HepG2 (cell line): ENCODE results near the gene LDLRAD4. TPM values are rescaled to one million over a fixed set of nuclear protein-coding genes. Genes with fewer than 3 reads are reported as not detected.
A peak's percentile ranks its signal among the peaks of the same experiment; 100 is the strongest.

Source experiments
- ATAC-seq: fragments of 200-7000 bp; cut with Tn5 transposase; 3 replicates; pipeline ENCODE4 v1.9.1; 2020; ENCODE audit warnings: mild to moderate bottlenecking, moderate library complexity
- BruUV-seq: library from RNA; stranded (reverse); fragments of 400-500 nt; replicated peaks from 2 replicates; lab custom pipeline; 2021; lab: Mats Ljungman, UMichigan
- CTCF ChIA-PET: fragments of 300-600 bp; formaldehyde crosslinking; extraction: SDS; loops from one replicate; lab custom pipeline; 2021; ENCODE audit warnings: low total read pairs, inconsistent platforms, low intra/inter-chr PET ratio; lab: Yijun Ruan, JAX
- POLR2A ChIA-PET: fragments of 350-600 bp; sonication (Branson Sonifier 250); formaldehyde crosslinking; loops from one replicate; lab custom pipeline; 2020; ENCODE audit warnings: antibody characterized with exemption, inconsistent platforms; lab: Yijun Ruan, JAX
- DNase-seq: peaks from one replicate; pipeline ENCODE4 v3.0.0-alpha.2; 2015; ENCODE audit warnings: low spot score
- FAIRE-seq: peaks from 3 replicates; lab custom pipeline; 2011; peaks lifted over from hg19 to GRCh38; lab: Jason Lieb, UNC
- H2AFZ ChIP-seq: one replicate; pipeline ENCODE4 v1.6.1; 2011; ENCODE audit warnings: low read length, inconsistent platforms
- H3K27ac ChIP-seq: fragments of 300-600 bp; 3 replicates; pipeline ENCODE4 v1.8.0; 2011; ENCODE audit warnings: mixed run types, mild to moderate bottlenecking, mixed read lengths, low read length, inconsistent platforms; ENCODE audit not compliant: insufficient read depth; ENCODE audit errors: extremely low read length
- H3K27me3 ChIP-seq, 2 experiments: fragments of 200-600 bp in 1 of 2; 2 replicates in 1 of 2; 3 replicates in 1 of 2; pipeline versions ENCODE4 v1.6.0 to v1.8.0; 2011; ENCODE audit warnings: low read length in 2 of 2, mild to moderate bottlenecking in 2 of 2, moderate library complexity in 2 of 2, inconsistent platforms in 1 of 2; ENCODE audit not compliant: insufficient read depth in 2 of 2, control insufficient read depth in 1 of 2
- H3K36me3 ChIP-seq, 2 experiments: fragments of 200-600 bp in 1 of 2; replicated peaks in 1 of 2; 2 replicates in 1 of 2; 3 replicates in 1 of 2; pipeline versions ENCODE4 v1.5.1 to v1.8.0; 2011; ENCODE audit warnings: low read length in 2 of 2, inconsistent platforms in 1 of 2; ENCODE audit not compliant: insufficient read depth in 2 of 2, control insufficient read depth in 1 of 2
- H3K4me1 ChIP-seq: 2 replicates; pipeline ENCODE4 v1.5.1; 2012; ENCODE audit warnings: low read length, inconsistent platforms; ENCODE audit not compliant: insufficient read depth
- H3K4me2 ChIP-seq: 2 replicates; pipeline ENCODE4 v1.6.0; 2011; ENCODE audit warnings: low read depth, low read length, inconsistent platforms
- H3K4me3 ChIP-seq, 3 experiments: fragments of 200-600 bp in 1 of 3; sonication (generic), shearing (Covaris generic) in 1 of 3; replicated peaks in 1 of 3; 2 replicates each; pipeline ENCODE4 v1.5.1; 2011 to 2016; ENCODE audit warnings: low read length in 3 of 3, inconsistent platforms in 2 of 3, low read depth in 2 of 3, mild to moderate bottlenecking in 2 of 3, control low read depth in 1 of 3, mixed read lengths in 1 of 3; ENCODE audit not compliant: insufficient read depth in 1 of 3
- H3K79me2 ChIP-seq: one replicate; pipeline ENCODE4 v1.6.1; 2011; ENCODE audit warnings: low read length, inconsistent platforms; ENCODE audit not compliant: insufficient read depth
- H3K9ac ChIP-seq: 2 replicates; pipeline ENCODE4 v1.6.0; 2011; ENCODE audit warnings: mild to moderate bottlenecking, low read depth, low read length, inconsistent platforms; ENCODE audit not compliant: insufficient read depth
- H3K9me3 ChIP-seq: 2 replicates; pipeline ENCODE4 v1.5.1; 2012; ENCODE audit warnings: mild to moderate bottlenecking, low read length
- H4K20me1 ChIP-seq: 2 replicates; pipeline ENCODE4 v1.6.0; 2011; ENCODE audit warnings: inconsistent platforms, mild to moderate bottlenecking, low read length, moderate library complexity; ENCODE audit not compliant: insufficient read depth
- DNMT3B ChIP-seq: conservative IDR thresholded peaks from 2 replicates; pipeline ENCODE4 v1.6.1; 2016; ENCODE audit warnings: missing biosample characterization, control low read depth
- WGBS: methylation state at CpG from one replicate; pipeline ENCODE4 v1.1.6; 2017; ENCODE audit warnings: low lambda C conversion rate; 5-methylcytosine and 5-hydroxymethylcytosine counted together
- in situ Hi-C: cut with HindIII; loops from 2 replicates; pipeline ENCODE4 v1.10.0; 2017; ENCODE audit warnings: low pct_unique_long_range_greater_than_20kb; ENCODE audit not compliant: extremely low pct_ligation_motif_present
- intact Hi-C: fragments of 100-400 bp; cut with micrococcal nuclease; formaldehyde crosslinking; loops from one replicate; pipeline ENCODE4 v1.10.0; 2022; ENCODE audit not compliant: unreplicated experiment
- polyA plus RNA-seq, 8 experiments: library from polyadenylated mRNA; depleted of rRNA in 3 of 8; stranded (reverse) in 7 of 8; unstranded in 1 of 8; fragments of >200 nt; fragmentation: Illumina TruSeq in 4 of 8; extraction: Trizol in 4 of 8; gene quantifications; 2 replicates each; pipeline versions ENCODE4 v1.2.1 to v1.2.3, GENCODE V29; 2011 to 2016; ENCODE audit warnings: low read depth in 4 of 8, missing spikeins in 1 of 8, mixed read lengths in 1 of 8; ENCODE audit not compliant: insufficient read depth in 1 of 8
- total RNA-seq, 5 experiments: library from RNA; depleted of rRNA; stranded (reverse); fragments of >200 nt; fragmentation: Illumina TruSeq; extraction: Trizol; gene quantifications; 2 replicates each; pipeline ENCODE4 v1.2.3, GENCODE V29; 2016; ENCODE audit warnings: low read depth in 1 of 5
- TF ChIP-seq, protein P1 (sequence below): sonication (generic); formaldehyde crosslinking; IDR thresholded peaks from 2 replicates; pipeline ENCODE4 v1.4.0; 2020; ENCODE audit warnings: missing genetic modification reagents
- TF ChIP-seq, protein P2 (sequence below): sonication (generic); formaldehyde crosslinking; IDR thresholded peaks from 2 replicates; pipeline ENCODE4 v1.5.1; 2020; ENCODE audit warnings: mild to moderate bottlenecking, missing genetic modification reagents, moderate library complexity

The LDLRAD4 gene
- total and polyA plus RNA-seq, 2 of the 13 experiments (the other 11 are each of a cell fraction or from before 2014, with no cell fraction given): 13.6 to 20.9 TPM

DNA sequence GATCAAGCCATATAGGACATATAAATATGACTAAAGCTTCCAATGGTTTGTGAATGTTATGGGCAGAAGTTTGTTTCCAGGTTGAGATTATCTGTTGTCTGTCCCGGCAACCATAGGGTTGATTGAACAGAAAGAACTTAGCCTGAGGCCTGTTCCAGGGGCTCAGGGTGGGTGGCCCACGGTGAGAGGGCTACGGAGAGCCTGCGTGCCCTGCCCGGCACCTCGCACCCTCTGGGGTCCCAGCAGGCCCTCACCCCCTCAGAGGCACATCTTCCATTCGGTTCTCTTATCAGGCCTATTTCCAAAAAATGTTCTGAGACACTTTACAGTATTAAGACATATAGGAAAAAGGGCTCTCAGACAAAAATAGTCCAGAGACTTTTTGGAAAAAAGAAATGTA, 40.4 kb upstream of the LDLRAD4 start:
- Histone ChIP-seq H3K9me3 (no peaks in the 10 kb centered on the region), H3K79me2 (no peaks in the 10 kb centered on the region), H4K20me1 (no peaks in the 10 kb centered on the region), H3K4me2 (no peak overlapping the region), H3K36me3 (no peaks in the 10 kb centered on the region), H3K27ac (peak overlapping the region; percentile 83), H3K4me3 (no peak overlapping the region), H3K9ac (no peak overlapping the region), H2AFZ (no peak overlapping the region), H3K27me3 (no peaks in the 10 kb centered on the region), H3K4me1 (peaks cover 90% of the 10 kb centered on the region)
- WGBS: over 99% methylated on average over 7 of the region's 7 CpGs
- POLR2A ChIA-PET: interaction anchor here (1.2 to 2.4 kb wide), 3 partner anchors 12 to 40 kb away, joined by 3 to 13 read pairs (median 9); no protein-coding TSS in a partner anchor
- intact Hi-C loops: loop anchor here (5.0 kb wide), 2 partner anchors 39 to 41 kb away; partner anchors contain the start of gene LDLRAD4
- BruUV-seq: no TSS peak
- CTCF ChIA-PET: no interaction called here
- in situ Hi-C loops: no loop called here
- FAIRE-seq: no peak
- TF ChIP-seq, protein P1, sequence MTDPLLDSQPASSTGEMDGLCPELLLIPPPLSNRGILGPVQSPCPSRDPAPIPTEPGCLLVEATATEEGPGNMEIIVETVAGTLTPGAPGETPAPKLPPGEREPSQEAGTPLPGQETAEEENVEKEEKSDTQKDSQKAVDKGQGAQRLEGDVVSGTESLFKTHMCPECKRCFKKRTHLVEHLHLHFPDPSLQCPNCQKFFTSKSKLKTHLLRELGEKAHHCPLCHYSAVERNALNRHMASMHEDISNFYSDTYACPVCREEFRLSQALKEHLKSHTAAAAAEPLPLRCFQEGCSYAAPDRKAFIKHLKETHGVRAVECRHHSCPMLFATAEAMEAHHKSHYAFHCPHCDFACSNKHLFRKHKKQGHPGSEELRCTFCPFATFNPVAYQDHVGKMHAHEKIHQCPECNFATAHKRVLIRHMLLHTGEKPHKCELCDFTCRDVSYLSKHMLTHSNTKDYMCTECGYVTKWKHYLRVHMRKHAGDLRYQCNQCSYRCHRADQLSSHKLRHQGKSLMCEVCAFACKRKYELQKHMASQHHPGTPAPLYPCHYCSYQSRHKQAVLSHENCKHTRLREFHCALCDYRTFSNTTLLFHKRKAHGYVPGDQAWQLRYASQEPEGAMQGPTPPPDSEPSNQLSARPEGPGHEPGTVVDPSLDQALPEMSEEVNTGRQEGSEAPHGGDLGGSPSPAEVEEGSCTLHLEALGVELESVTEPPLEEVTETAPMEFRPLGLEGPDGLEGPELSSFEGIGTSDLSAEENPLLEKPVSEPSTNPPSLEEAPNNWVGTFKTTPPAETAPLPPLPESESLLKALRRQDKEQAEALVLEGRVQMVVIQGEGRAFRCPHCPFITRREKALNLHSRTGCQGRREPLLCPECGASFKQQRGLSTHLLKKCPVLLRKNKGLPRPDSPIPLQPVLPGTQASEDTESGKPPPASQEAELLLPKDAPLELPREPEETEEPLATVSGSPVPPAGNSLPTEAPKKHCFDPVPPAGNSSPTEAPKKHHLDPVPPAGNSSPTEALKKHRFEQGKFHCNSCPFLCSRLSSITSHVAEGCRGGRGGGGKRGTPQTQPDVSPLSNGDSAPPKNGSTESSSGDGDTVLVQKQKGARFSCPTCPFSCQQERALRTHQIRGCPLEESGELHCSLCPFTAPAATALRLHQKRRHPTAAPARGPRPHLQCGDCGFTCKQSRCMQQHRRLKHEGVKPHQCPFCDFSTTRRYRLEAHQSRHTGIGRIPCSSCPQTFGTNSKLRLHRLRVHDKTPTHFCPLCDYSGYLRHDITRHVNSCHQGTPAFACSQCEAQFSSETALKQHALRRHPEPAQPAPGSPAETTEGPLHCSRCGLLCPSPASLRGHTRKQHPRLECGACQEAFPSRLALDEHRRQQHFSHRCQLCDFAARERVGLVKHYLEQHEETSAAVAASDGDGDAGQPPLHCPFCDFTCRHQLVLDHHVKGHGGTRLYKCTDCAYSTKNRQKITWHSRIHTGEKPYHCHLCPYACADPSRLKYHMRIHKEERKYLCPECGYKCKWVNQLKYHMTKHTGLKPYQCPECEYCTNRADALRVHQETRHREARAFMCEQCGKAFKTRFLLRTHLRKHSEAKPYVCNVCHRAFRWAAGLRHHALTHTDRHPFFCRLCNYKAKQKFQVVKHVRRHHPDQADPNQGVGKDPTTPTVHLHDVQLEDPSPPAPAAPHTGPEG (CRISPR knock-in tag): no peak
- no peak for TF ChIP-seq DNMT3B (CRISPR knock-in tag)
- TF ChIP-seq, protein P2, sequence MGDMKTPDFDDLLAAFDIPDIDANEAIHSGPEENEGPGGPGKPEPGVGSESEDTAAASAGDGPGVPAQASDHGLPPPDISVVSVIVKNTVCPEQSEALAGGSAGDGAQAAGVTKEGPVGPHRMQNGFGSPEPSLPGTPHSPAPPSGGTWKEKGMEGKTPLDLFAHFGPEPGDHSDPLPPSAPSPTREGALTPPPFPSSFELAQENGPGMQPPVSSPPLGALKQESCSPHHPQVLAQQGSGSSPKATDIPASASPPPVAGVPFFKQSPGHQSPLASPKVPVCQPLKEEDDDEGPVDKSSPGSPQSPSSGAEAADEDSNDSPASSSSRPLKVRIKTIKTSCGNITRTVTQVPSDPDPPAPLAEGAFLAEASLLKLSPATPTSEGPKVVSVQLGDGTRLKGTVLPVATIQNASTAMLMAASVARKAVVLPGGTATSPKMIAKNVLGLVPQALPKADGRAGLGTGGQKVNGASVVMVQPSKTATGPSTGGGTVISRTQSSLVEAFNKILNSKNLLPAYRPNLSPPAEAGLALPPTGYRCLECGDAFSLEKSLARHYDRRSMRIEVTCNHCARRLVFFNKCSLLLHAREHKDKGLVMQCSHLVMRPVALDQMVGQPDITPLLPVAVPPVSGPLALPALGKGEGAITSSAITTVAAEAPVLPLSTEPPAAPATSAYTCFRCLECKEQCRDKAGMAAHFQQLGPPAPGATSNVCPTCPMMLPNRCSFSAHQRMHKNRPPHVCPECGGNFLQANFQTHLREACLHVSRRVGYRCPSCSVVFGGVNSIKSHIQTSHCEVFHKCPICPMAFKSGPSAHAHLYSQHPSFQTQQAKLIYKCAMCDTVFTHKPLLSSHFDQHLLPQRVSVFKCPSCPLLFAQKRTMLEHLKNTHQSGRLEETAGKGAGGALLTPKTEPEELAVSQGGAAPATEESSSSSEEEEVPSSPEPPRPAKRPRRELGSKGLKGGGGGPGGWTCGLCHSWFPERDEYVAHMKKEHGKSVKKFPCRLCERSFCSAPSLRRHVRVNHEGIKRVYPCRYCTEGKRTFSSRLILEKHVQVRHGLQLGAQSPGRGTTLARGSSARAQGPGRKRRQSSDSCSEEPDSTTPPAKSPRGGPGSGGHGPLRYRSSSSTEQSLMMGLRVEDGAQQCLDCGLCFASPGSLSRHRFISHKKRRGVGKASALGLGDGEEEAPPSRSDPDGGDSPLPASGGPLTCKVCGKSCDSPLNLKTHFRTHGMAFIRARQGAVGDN (CRISPR knock-in tag): peak; percentile 30; the same call in 1 of the 2 replicates
- ATAC-seq: no peak
- DNase-seq: no peak
